SK-N-SH treated with all-trans-retinoic acid at 6 μM for 48 hours (cell line): Measurements from ENCODE around the gene HSD17B8.

Experiments
- ARNTL ChIP-seq: fragments of 450-650 bp; formaldehyde crosslinking; IDR thresholded peaks from 2 replicates; pipeline ENCODE4 v1.5.0; 2020; ENCODE audit warnings: low read depth, mild to moderate bottlenecking, moderate library complexity, borderline replicate concordance
- BACH2 ChIP-seq: fragments of 250-450 bp; sonication (Bioruptor Pico); IDR thresholded peaks from 2 replicates; pipeline ENCODE4 v1.9.0; 2021; ENCODE audit warnings: mild to moderate bottlenecking, borderline replicate concordance
- GLIS3 ChIP-seq: fragments of 250-450 bp; sonication (Bioruptor Pico); IDR thresholded peaks from 2 replicates; pipeline ENCODE4 v1.5.0; 2020; ENCODE audit warnings: mild to moderate bottlenecking, moderate library complexity
- PATZ1 ChIP-seq: fragments of 250-450 bp; sonication (Bioruptor Pico); IDR thresholded peaks from 2 replicates; pipeline ENCODE4 v1.8.0; 2020; ENCODE audit warnings: mild to moderate bottlenecking, moderate library complexity, borderline replicate concordance
- ZC3H10 ChIP-seq: fragments of 250-450 bp; sonication (Bioruptor Pico); IDR thresholded peaks from 2 replicates; pipeline ENCODE4 v1.5.1; 2021; ENCODE audit warnings: mild to moderate bottlenecking, moderate library complexity
- TF ChIP-seq, protein P1 (sequence below): fragments of 250-450 bp; sonication (Bioruptor Pico); IDR thresholded peaks from 2 replicates; pipeline ENCODE4 v1.5.1; 2021; ENCODE audit warnings: mild to moderate bottlenecking, moderate library complexity

DNA sequence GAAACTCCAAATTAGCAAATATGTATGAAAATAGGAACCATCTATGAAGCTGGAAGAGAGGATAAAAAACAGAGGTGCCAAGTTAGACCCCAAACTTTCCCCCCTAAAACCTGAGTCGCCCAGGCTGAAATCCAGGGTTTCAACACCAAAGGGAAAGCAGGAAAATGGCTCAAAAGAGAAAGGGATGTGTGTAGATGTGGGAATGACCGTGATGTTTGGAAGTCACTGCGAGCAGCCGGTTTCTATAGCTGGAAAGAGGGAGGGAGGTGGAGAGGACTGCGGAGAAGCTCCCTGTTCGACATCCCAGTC lies 8.4 kb downstream of the HSD17B8 start:
- no peak for TF ChIP-seq ARNTL (CRISPR knock-in tag)
- TF ChIP-seq PATZ1 (CRISPR knock-in tag) = no peak
- TF ChIP-seq ZC3H10 (CRISPR knock-in tag) = no peak
- TF ChIP-seq GLIS3 = no peak
- TF ChIP-seq, protein P1, sequence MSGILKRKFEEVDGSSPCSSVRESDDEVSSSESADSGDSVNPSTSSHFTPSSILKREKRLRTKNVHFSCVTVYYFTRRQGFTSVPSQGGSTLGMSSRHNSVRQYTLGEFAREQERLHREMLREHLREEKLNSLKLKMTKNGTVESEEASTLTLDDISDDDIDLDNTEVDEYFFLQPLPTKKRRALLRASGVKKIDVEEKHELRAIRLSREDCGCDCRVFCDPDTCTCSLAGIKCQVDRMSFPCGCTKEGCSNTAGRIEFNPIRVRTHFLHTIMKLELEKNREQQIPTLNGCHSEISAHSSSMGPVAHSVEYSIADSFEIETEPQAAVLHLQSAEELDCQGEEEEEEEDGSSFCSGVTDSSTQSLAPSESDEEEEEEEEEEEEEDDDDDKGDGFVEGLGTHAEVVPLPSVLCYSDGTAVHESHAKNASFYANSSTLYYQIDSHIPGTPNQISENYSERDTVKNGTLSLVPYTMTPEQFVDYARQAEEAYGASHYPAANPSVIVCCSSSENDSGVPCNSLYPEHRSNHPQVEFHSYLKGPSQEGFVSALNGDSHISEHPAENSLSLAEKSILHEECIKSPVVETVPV = no peak
- TF ChIP-seq BACH2 (CRISPR knock-in tag) = no peak
